Spleen (tissue), 11 donors: ENCODE results near the gene PRKCB. TPM values are rescaled to one million over a fixed set of nuclear protein-coding genes. Genes with fewer than 3 reads are reported as not detected.
A peak's percentile ranks its signal among the peaks of the same experiment; 100 is the strongest.

Source experiments
- DNase-seq: peaks from one replicate; pipeline ENCODE4 v3.0.0-alpha.2; 2020
- H3K27ac ChIP-seq, 8 donors: fragments of 200-600 bp; sonication (generic) in 7 of 8; 1 replicate in 4 of 8; 2 replicates in 4 of 8; pipeline versions ENCODE4 v1.5.0 to v1.8.0; 2016 to 2021; ENCODE audit warnings: inconsistent platforms in 4 of 8, mild to moderate bottlenecking in 4 of 8, moderate library complexity in 1 of 8
- H3K27me3 ChIP-seq, 7 donors: fragments of 200-600 bp; sonication (generic) in 6 of 7; replicated peaks in 1 of 7; 1 replicate in 4 of 7; 2 replicates in 3 of 7; pipeline versions ENCODE4 v1.5.0 to v1.8.0; 2016 to 2021; ENCODE audit warnings: inconsistent platforms in 3 of 7, mild to moderate bottlenecking in 1 of 7
- H3K36me3 ChIP-seq, 6 donors: fragments of 200-600 bp; sonication (generic) in 5 of 6; 1 replicate in 4 of 6; 2 replicates in 2 of 6; pipeline versions ENCODE4 v1.5.0 to v1.8.0; 2016 to 2021; ENCODE audit warnings: inconsistent platforms in 2 of 6
- H3K4me1 ChIP-seq, 6 donors: fragments of 200-600 bp; sonication (generic) in 5 of 6; 1 replicate in 3 of 6; 2 replicates in 3 of 6; pipeline versions ENCODE4 v1.5.0 to v1.8.0; 2016 to 2021; ENCODE audit warnings: inconsistent platforms in 3 of 6
- H3K4me3 ChIP-seq, 8 donors: fragments of 200-600 bp; sonication (generic) in 7 of 8; 1 replicate in 4 of 8; 2 replicates in 4 of 8; pipeline versions ENCODE4 v1.5.0 to v1.8.0; 2016 to 2021; ENCODE audit warnings: inconsistent platforms in 4 of 8, mild to moderate bottlenecking in 4 of 8, moderate library complexity in 2 of 8
- H3K9me3 ChIP-seq, 8 donors: fragments of 200-600 bp; sonication (generic) in 7 of 8; 1 replicate in 4 of 8; 2 replicates in 4 of 8; pipeline versions ENCODE4 v1.5.0 to v1.8.0; 2016 to 2021; ENCODE audit warnings: inconsistent platforms in 4 of 8
- CTCF ChIP-seq, 11 experiments: fragments of 200-600 bp in 7 of 11; fragments of 450-650 bp in 4 of 11; sonication (generic) in 4 of 11; IDR thresholded peaks in 8 of 11; conservative IDR thresholded peaks in 3 of 11; 1 replicate in 7 of 11; 2 replicates in 4 of 11; pipeline versions ENCODE4 v1.4.0 to v1.8.0; 2016 to 2021; ENCODE audit warnings: antibody characterized with exemption in 11 of 11, inconsistent platforms in 4 of 11, mild to moderate bottlenecking in 1 of 11
- POLR2A ChIP-seq, 3 donors: fragments of 450-650 bp; IDR thresholded peaks; one replicate each; pipeline ENCODE4 v1.5.1; 2017; ENCODE audit warnings: antibody characterized with exemption in 3 of 3, mild to moderate bottlenecking in 1 of 3
- POLR2AphosphoS5 ChIP-seq, 3 donors: sonication (generic); formaldehyde crosslinking; IDR thresholded peaks; one replicate each; pipeline ENCODE4 v1.5.1; 2017; ENCODE audit warnings: antibody characterized with exemption in 3 of 3
- WGBS, 5 donors: extraction: QIAGEN DNeasy Blood & Tissue Kit in 3 of 5; methylation state at CpG; one replicate each; pipeline versions ENCODE4 v1.1.5 to v1.1.7; 2013 to 2018; 5-methylcytosine and 5-hydroxymethylcytosine counted together
- intact Hi-C: fragments of 100-400 bp; cut with DNase I; formaldehyde crosslinking; loops from one replicate; pipeline ENCODE4 v1.15.0; 2023; ENCODE audit warnings: low total_unique reads
- polyA plus RNA-seq, 3 donors: library from polyadenylated mRNA; stranded (reverse); fragments of 200-250 nt; gene quantifications; one replicate each; pipeline ENCODE4 v1.2.1, GENCODE V29; 2013
- total RNA-seq, 7 donors: library from RNA; depleted of rRNA in 3 of 7; stranded (reverse); fragments of >200 nt in 3 of 7; fragmentation: NEBNext Ultra II Directional in 4 of 7; extraction: Animal tissue kit (Norgen Biotek cat#: 25700) in 4 of 7; gene quantifications; one replicate each; pipeline versions ENCODE4 v1.1.0 to v1.2.1, GENCODE V29; 2016 to 2021
- donor health status: healthy with polysubstance abuse.
- donor health status: DM: no; HTN: no; CAD: no; lungs with moderate emphysema.
- donor health status: DM: no; HTN: no; CAD: no.
- donor health status: Bipolar disorder and iron deficiency.
- donor health status: healthy.
- donor health status: DM: no; HTN: no; CAD: no.
- donor health status: DM: yes; HTN: yes; CAD: no.

The PRKCB gene
- total and polyA plus RNA-seq, 10 donors, result 33.8 to 284 (median 182) TPM

GRCh38 chr16:23905027-23905426 lies 69.2 kb downstream of the PRKCB start:
- Histone ChIP-seq H3K27me3 (no peaks in the 10 kb centered on the region), H3K4me3 (no peak overlapping the region), H3K27ac (no peak overlapping the region), H3K36me3 (no peaks in the 10 kb centered on the region), H3K4me1 (peaks cover 17 to 98% (median 55%) of the 10 kb centered on the region in 6 donors), H3K9me3 (no peaks in the 10 kb centered on the region)
- no peak for TF ChIP-seq CTCF (IDR thresholded peaks at IDR 0.05 in 8 of 11, conservative IDR thresholded peaks at IDR 0.05 in 3 of 11)
- no peak for TF ChIP-seq POLR2A (IDR thresholded peaks at IDR 0.05)
- no peak for TF ChIP-seq POLR2AphosphoS5 (IDR thresholded peaks at IDR 0.05)
- DNase-seq, result no peak
- intact Hi-C loops, result no loop called here
- WGBS, 5 donors, result 71 to 88% (median 72%) methylated on average over 7 to 8 of the region's 8 CpGs

GRCh38 chr16:23907457-23907902 lies 71.7 kb downstream of the PRKCB start:
- TF ChIP-seq CTCF (IDR thresholded peaks at IDR 0.05 in 8 of 11, conservative IDR thresholded peaks at IDR 0.05 in 3 of 11) (no peak), POLR2AphosphoS5 (IDR thresholded peaks at IDR 0.05) (no peak), POLR2A (IDR thresholded peaks at IDR 0.05) (no peak)
- WGBS, 5 donors, result 41 to 53% (median 45%) methylated on average over 4 to 5 of the region's 5 CpGs

GRCh38 chr16:23907903-23908302 lies 72.1 kb downstream of the PRKCB start:
- intact Hi-C loops, result no loop called here
- Histone ChIP-seq H3K4me1 (peaks cover 0 to 97% (median 31%) of the 10 kb centered on the region in 6 donors), H3K9me3 (no peaks in the 10 kb centered on the region), H3K27ac (peak overlapping the region in 2 of 8 donors; percentile 26 to 37), H3K27me3 (no peaks in the 10 kb centered on the region), H3K36me3 (peaks cover 0 to 8% (median 0%) of the 10 kb centered on the region in 6 donors), H3K4me3 (no peak overlapping the region)
- WGBS, 5 donors, result 50 to 65% (median 58%) methylated on average over 7 of the region's 7 CpGs
- no peak for DNase-seq
- TF ChIP-seq POLR2A (IDR thresholded peaks at IDR 0.05) (no peak), CTCF (IDR thresholded peaks at IDR 0.05 in 8 of 11, conservative IDR thresholded peaks at IDR 0.05 in 3 of 11) (no peak), POLR2AphosphoS5 (IDR thresholded peaks at IDR 0.05) (no peak)

More at GRCh38 chr16:23907457-23907902, 71.7 kb downstream of the PRKCB start:
- H3K4me1 ChIP-seq, result peaks cover 0 to 95% (median 33%) of the 10 kb centered on the region in 6 donors
- intact Hi-C loops, result no loop called here
- H3K27ac ChIP-seq, result peak overlapping the region in 2 of 8 donors; percentile 26 to 37
- no peak overlapping the region for H3K4me3 ChIP-seq
- no peak for DNase-seq
- no peaks in the 10 kb centered on the region for H3K9me3 ChIP-seq
- no peaks in the 10 kb centered on the region for H3K27me3 ChIP-seq
- peaks cover 0 to 8% (median 0%) of the 10 kb centered on the region in 6 donors for H3K36me3 ChIP-seq

GRCh38 chr16:23908790-23909189 lies 73.0 kb downstream of the PRKCB start:
- no peaks in the 10 kb centered on the region for H3K9me3 ChIP-seq
- DNase-seq, result no peak
- no peak overlapping the region for H3K4me3 ChIP-seq
- TF ChIP-seq POLR2AphosphoS5 (IDR thresholded peaks at IDR 0.05) (no peak), POLR2A (IDR thresholded peaks at IDR 0.05) (no peak), CTCF (IDR thresholded peaks at IDR 0.05 in 8 of 11, conservative IDR thresholded peaks at IDR 0.05 in 3 of 11) (no peak)
- H3K4me1 ChIP-seq, result peaks cover 0 to 97% (median 28%) of the 10 kb centered on the region in 6 donors
- H3K27me3 ChIP-seq, result no peaks in the 10 kb centered on the region
- 83 to 91% (median 89%) methylated on average over 9 of the region's 9 CpGs for WGBS, 5 donors
- intact Hi-C loops, result no loop called here
- H3K36me3 ChIP-seq, result peaks cover 0 to 8% (median 0%) of the 10 kb centered on the region in 6 donors
- H3K27ac ChIP-seq, result peak overlapping the region in 1 of 8 donors; percentile 15
